Pancreas (tissue), 10 donors: ENCODE data around the gene OGFR. TPM values are rescaled to one million over a fixed set of nuclear protein-coding genes. Genes with fewer than 3 reads are reported as not detected.

ENCODE experiments used
- ATAC-seq, 4 donors: fragments of 200-7000 bp; cut with Tn5 transposase; one replicate each; pipeline versions ENCODE4 v1.8.0 to v1.9.1; 2020; ENCODE audit warnings: mild to moderate bottlenecking in 4 of 4, moderate library complexity in 4 of 4
- DNase-seq, 6 donors: peaks; one replicate each; pipeline ENCODE4 v3.0.0-alpha.2; 2020
- FAIRE-seq: peaks from 2 replicates; lab custom pipeline; 2012; peaks lifted over from hg19 to GRCh38; lab: Jason Lieb, UNC
- H3K27ac ChIP-seq, 4 donors: fragments of 200-600 bp; sonication (generic); 1 replicate in 3 of 4; 2 replicates in 1 of 4; pipeline versions ENCODE4 v1.5.0 to v1.8.0; 2020
- H3K27me3 ChIP-seq, 4 donors: fragments of 200-600 bp; one replicate each; pipeline ENCODE4 v1.8.0; 2021
- H3K36me3 ChIP-seq, 3 donors: fragments of 200-600 bp; sonication (generic) in 1 of 3; one replicate each; pipeline versions ENCODE4 v1.5.0 to v1.8.0; 2020 to 2021
- H3K4me1 ChIP-seq, 3 donors: fragments of 200-600 bp; one replicate each; pipeline ENCODE4 v1.8.0; 2021
- H3K4me3 ChIP-seq, 4 donors: fragments of 200-600 bp; sonication (generic) in 2 of 4; one replicate each; pipeline versions ENCODE4 v1.5.0 to v1.8.0; 2020 to 2021
- H3K9me3 ChIP-seq, 4 donors: fragments of 200-600 bp; one replicate each; pipeline ENCODE4 v1.8.0; 2021
- CTCF ChIP-seq, 4 donors: fragments of 200-600 bp; sonication (generic) in 3 of 4; IDR thresholded peaks; one replicate each; pipeline versions ENCODE4 v1.5.0 to v1.8.0; 2021; ENCODE audit warnings: antibody characterized with exemption in 4 of 4
- WGBS, 2 donors: extraction: QIAGEN DNeasy Blood & Tissue Kit; methylation state at CpG; one replicate each; pipeline ENCODE4 v1.1.7; 2013; 5-methylcytosine and 5-hydroxymethylcytosine counted together
- intact Hi-C, 3 donors: fragments of 100-400 bp; cut with DNase I; formaldehyde crosslinking; loops; one replicate each; pipeline versions ENCODE4 v1.11.1 to v1.14.2; 2022
- polyA plus RNA-seq, 2 donors: library from polyadenylated mRNA; stranded (reverse); fragments of 200-250 nt; gene quantifications; one replicate each; pipeline ENCODE4 v1.2.3, GENCODE V29; 2013
- total RNA-seq, 6 donors: library from RNA; stranded (reverse); fragmentation: NEBNext Ultra II Directional in 4 of 6; extraction: Animal tissue kit (Norgen Biotek cat#: 25700) in 4 of 6; gene quantifications; one replicate each; pipeline versions ENCODE4 v1.2.1 to v1.2.4, GENCODE V29; 2021 to 2023
- donor health status: healthy with polysubstance abuse.
- donor health status: DM: no; HTN: no; CAD: no; lungs with moderate emphysema.
- donor health status: DM: no; HTN: no; CAD: no.
- donor health status: control.
- donor health status: control.
- donor health status: Bipolar disorder and iron deficiency.
- donor health status: DM: yes; HTN: yes; CAD: no.
- donor health status: DM: no; HTN: no; CAD: no.
- donor health status: DM: no; HTN: no; CAD: no.
- donor health status: DM: yes; HTN: yes; CAD: no.

OGFR gene
- total and polyA plus RNA-seq, 8 donors = 18.1 to 79.5 (median 23.0) TPM

GRCh38 chr20:62805711-62806382 lies 1.2 kb downstream of the OGFR start:
- H3K4me3 ChIP-seq = peak overlapping the region; percentile 94 to 98 (median 98)
- H3K36me3 ChIP-seq = peaks cover 0 to 27% (median 11%) of the 10 kb centered on the region in 3 donors
- FAIRE-seq (no peak), DNase-seq (no peak), ATAC-seq (peak in 3 of 4 donors; percentile 1 to 25 (median 19))
- H3K4me1 ChIP-seq = peaks cover 7 to 11% (median 9%) of the 10 kb centered on the region in 3 donors
- no peaks in the 10 kb centered on the region for H3K9me3 ChIP-seq
- WGBS, 2 donors = 41 to 48% methylated on average over 21 to 25 of the region's 25 CpGs
- H3K27me3 ChIP-seq = no peaks in the 10 kb centered on the region
- no peak for TF ChIP-seq CTCF (IDR thresholded peaks at IDR 0.05)
- H3K27ac ChIP-seq = peak overlapping the region in 2 of 4 donors; percentile 70 to 71
- intact Hi-C loops = loop anchor here in 1 of 3 donors (5.0 kb wide), 1 partner anchor 134 kb away; no protein-coding TSS in a partner anchor

GRCh38 chr20:62806383-62807050 lies 1.9 kb downstream of the OGFR start:
- ATAC-seq (no peak), FAIRE-seq (no peak), DNase-seq (no peak)
- Histone ChIP-seq H3K27ac (no peak overlapping the region), H3K4me1 (peaks cover 7 to 11% (median 9%) of the 10 kb centered on the region in 3 donors), H3K9me3 (no peaks in the 10 kb centered on the region), H3K4me3 (peak overlapping the region in 1 of 4 donors; percentile 98), H3K36me3 (peaks cover 0 to 33% (median 11%) of the 10 kb centered on the region in 3 donors), H3K27me3 (no peaks in the 10 kb centered on the region)
- intact Hi-C loops = loop anchor here in 1 of 3 donors (5.0 kb wide), 1 partner anchor 134 kb away; no protein-coding TSS in a partner anchor
- no peak for TF ChIP-seq CTCF (IDR thresholded peaks at IDR 0.05)
- WGBS, 2 donors = 71 to 88% methylated on average over 11 of the region's 11 CpGs

GRCh38 chr20:62807444-62808210 lies 3.0 kb downstream of the OGFR start:
- intact Hi-C loops = loop anchor here in 1 of 3 donors (5.0 kb wide), 1 partner anchor 135 kb away; no protein-coding TSS in a partner anchor
- Histone ChIP-seq H3K27ac (no peak overlapping the region), H3K9me3 (no peaks in the 10 kb centered on the region), H3K36me3 (peaks cover 0 to 44% (median 18%) of the 10 kb centered on the region in 3 donors), H3K27me3 (no peaks in the 10 kb centered on the region), H3K4me1 (peaks cover 7 to 11% (median 9%) of the 10 kb centered on the region in 3 donors), H3K4me3 (no peak overlapping the region)
- TF ChIP-seq CTCF (IDR thresholded peaks at IDR 0.05) = no peak
- no peak for FAIRE-seq
- no peak for ATAC-seq
- 82 to 90% methylated on average over 23 of the region's 23 CpGs for WGBS, 2 donors
- no peak for DNase-seq

- peak in 3 of 6 donors; percentile 74 to 88 (median 75) for DNase-seq
- WGBS, 2 donors = 41 to 44% methylated on average over 21 of the region's 21 CpGs
- Histone ChIP-seq H3K4me3 (no peak overlapping the region), H3K27me3 (no peaks in the 10 kb centered on the region), H3K36me3 (peaks cover 0 to 47% (median 22%) of the 10 kb centered on the region in 3 donors), H3K4me1 (peaks cover 7 to 11% (median 9%) of the 10 kb centered on the region in 3 donors), H3K27ac (no peak overlapping the region), H3K9me3 (no peaks in the 10 kb centered on the region)
- FAIRE-seq = no peak
- TF ChIP-seq CTCF (IDR thresholded peaks at IDR 0.05) = peak; percentile 81 to 94 (median 88)
- intact Hi-C loops = loop anchor here in 1 of 3 donors (5.0 kb wide), 1 partner anchor 136 kb away; no protein-coding TSS in a partner anchor
- ATAC-seq = peak; percentile 32 to 73 (median 64)
Measured at GRCh38 chr20:62808211-62808865, 3.7 kb downstream of the OGFR start.
